GM19193 (cell line): ENCODE results near the gene CHST11.

Source experiments
- POLR2A ChIP-seq: IDR thresholded peaks from 4 replicates; pipeline ENCODE4 v1.6.1; 2011; ENCODE audit not compliant: insufficient read depth, insufficient read length; ENCODE audit errors: extremely low read depth

CHST11 gene

DNA sequence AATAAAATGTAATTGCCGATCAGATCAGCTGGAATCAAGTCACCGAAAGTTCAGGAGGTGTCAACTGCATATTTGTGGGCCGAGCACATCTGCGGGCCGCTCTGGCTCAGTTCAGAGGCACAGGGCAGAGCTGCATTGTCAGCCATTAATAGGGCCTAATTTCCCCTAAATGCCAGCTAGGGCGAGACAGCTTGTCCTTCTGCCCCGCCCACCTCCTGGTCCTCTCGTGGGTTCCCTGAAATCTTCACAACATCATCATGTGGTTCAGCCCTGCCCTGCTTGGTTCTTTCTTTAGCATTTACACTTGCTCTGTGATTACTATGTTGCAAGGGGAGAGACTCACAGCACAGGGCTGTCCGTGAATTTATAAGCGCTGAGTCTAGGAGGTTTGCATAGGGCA is 148.9 kb downstream of the CHST11 start:
- TF ChIP-seq POLR2A = no peak

DNA sequence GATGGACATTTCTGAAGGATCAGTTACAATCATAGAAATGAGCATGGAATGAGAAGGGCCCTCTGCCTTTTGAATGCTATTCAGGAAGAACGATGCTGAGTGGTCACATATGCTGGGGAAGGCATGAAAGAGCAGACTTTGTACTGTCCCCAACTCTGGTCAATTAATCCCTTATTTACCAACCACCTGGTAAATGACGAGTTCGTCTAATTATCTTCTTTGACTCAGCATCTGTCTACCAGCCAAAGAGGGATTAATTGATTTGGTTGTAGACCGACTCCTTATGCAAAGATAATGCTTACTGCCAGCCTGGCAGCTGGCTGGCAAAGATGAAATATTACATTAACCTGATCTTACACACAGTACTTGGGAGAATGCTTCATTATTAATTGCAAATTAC is 152.2 kb downstream of the CHST11 start:
- no peak for TF ChIP-seq POLR2A

DNA sequence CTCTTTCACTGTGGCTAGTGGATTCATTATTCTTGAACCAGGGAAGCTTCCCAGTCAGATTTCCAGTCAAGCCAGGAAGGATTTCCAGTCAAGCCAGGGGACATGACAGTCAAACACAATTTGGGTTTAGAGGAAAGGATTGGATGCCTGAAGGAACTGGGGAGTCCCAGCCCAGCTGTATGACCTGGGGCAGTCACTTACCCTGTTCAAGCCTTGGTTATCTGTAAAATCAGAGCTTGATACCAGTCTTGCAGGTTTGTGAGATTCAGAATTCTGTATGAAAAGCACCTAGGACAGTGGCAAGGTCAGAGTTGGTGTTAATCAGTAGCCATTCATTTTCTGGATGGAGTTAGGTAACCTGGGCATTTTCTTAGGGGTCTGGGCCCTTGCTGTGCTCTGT is 152.7 kb downstream of the CHST11 start:
- TF ChIP-seq POLR2A = no peak

DNA sequence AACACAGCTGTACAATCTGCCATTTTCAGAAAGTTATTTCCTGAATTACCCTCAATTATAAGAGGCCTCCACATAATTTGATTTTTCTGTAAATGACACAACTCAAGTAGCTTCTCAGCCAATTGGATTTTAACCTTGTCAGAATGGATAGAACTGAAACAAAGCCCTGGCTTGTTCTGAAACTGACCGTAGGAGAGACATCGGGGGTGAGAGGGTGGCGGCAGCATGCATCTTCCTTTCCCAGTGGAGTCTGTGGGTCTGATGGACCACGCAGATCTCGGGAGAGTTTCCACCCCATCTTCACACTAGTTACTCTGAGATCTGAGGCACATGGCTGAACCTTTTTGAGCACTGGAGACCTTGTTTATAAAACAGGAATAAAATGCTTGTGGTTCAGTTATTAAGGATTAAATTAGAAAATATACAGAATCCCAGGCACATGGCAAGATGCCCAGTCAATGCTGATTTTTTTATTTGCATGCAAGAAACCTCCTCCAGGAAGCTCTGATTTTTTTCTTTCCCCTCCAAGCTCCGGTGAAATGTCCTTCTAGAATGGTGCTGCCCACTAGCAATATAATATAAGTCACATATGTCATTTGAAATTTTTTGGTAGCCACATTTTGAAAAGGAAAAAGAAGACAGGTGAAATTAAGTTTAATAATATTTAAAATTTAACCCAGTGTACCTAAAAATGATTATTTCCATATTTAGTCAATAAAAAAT is 153.9 kb downstream of the CHST11 start:
- TF ChIP-seq POLR2A = no peak

DNA sequence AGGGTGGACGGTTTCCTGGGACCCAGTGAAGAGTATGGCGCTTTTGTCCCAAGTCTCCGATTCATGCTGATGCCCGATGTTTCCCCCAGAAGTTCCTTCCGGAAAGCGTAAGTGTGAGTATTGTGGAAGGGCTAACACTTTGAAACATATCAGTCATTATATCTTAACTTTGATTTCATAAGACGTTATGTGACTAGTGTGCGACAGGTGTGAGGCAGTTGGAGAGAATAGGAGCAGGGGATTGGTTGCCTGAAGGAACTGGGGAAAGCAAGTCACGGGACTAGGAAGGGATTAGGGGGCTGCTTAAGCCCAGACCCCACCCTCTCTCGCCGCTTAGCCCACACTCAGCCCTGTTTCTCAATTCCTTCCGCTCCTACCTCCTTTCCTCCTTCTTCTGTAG is 154.9 kb downstream of the CHST11 start:
- no peak for TF ChIP-seq POLR2A

DNA sequence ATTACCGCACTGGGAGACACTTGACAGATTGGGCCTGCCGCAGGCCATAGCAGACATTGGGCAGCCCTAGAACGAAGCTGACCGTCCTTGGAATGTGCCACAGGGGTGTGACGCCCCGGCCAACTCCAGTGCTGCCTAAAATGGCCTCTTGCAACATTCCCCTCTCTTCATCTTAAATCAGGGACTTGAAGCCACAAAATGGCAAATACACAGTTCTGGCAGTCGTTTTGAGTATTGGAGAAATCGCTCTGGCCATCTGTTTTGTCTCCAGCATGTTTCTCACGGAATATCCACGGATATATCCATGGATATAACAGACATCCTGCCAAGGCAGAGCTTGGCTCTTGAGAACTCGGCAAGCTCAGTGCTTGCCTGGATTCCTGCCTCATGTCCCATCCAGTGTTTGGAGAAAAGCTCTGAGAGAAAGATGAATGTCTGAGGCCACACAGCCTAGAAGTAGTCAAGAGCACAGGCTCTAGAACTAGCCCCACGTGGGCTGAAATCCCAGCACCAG is 158.4 kb downstream of the CHST11 start:
- TF ChIP-seq POLR2A = no peak

DNA sequence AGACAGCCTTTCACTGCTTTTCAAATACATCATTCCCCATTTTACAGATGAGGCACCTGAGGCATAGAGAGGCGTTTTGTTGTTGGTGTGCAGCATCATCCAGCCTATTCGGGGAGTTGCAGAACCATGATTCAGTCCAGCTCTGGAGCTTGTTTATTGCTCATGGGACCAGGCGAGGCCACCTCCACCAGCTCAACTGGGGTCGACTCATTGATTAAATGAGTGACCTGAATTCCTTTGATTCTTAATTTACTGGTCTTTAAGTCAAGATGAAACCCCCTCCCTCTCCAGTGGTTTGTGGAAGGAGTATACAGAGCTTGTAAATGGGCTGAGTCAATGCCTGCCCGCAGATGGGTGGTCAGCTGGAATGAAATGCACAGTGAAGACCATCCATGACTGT is 161.9 kb downstream of the CHST11 start:
- no peak for TF ChIP-seq POLR2A

DNA sequence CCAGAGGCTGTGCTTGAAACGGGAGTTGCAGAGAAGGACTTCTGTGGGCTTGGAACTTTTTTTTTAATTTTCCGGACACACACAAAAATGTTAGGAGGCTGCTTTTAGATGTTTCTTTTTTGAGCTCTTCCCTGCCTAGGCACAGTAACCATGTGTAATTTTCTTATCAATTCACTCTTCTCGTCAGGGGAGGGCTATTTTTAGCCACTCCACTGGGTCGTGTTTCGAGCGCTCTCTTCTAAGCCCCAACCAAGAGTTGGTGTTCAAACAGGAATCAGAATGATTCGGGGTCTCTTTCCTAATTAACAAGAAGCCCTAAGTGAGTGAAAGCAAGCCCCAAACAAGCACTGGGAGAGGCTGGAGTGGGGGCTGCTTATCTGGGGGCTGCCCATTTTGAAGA is 162.6 kb downstream of the CHST11 start:
- TF ChIP-seq POLR2A = no peak

DNA sequence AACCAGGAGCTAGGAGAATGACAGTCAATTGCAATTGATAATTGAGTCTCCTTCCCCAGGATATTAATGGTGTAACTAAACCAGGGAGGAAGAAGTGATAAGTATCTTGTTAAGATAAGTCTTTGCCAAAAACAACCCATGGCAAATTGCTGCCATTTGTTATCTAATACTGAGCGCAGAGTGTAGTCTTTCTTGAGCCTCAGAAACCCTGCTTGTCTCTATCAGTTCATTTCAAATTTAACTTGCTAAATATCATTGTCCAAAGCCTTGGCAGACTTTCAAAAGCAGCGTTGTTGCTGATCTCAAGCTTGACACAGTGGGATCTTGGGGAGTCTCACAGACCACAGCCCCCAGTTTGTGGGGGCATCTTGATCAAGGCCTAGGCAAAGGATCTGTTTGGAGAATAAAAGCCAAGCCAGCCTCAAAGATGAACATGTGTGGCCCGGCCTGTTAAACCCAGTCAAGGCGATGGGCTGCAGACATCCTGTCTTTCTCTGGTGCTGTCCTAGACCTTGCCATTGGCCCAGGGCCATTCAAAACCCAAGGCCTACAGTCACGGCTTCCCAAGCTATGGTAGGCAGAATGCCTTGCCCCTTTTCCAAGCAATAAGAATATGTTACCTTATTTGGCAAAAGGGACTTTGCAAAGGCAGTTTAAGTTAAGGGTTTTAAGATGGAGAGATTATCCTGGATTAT is 164.2 kb downstream of the CHST11 start:
- no peak for TF ChIP-seq POLR2A

DNA sequence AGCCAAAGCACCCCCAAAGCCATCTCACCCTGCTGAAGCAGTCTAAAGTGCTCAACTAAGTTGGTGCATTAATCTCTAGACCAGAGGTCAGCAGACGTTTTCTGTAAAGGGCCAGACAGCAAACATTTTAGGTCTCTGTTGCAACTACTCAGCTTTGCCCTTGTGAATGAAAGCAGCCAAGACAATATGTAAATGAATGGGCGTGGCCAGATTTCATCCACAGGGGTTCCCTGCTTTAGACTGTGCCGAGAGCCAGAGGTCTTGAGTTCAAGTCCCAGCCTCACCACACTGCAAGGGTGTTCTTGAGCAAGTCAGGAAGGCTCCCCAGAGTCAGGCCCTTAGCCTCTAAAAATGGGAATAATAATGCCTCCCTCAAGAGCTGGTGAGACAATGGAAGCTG is 166.2 kb downstream of the CHST11 start:
- no peak for TF ChIP-seq POLR2A

DNA sequence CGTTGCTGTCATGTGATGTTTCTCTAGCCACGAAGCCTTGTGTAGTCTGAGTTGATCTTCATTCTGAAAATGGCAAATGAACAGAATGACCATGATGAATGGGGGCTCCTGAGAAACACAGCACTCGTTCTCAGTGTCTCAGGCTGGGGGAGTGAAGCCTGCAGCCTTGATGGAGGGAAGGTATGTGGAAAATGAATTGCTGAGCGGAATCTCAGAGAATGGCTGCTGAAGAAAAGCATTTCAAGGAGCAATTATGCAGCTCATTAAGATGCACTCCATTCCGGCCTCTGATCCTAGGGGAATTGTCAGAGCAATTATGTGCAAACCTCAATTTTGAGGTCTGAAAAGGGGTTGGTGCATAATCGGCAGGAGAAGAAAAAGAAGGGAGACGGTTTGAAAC is 167.1 kb downstream of the CHST11 start:
- TF ChIP-seq POLR2A = no peak

DNA sequence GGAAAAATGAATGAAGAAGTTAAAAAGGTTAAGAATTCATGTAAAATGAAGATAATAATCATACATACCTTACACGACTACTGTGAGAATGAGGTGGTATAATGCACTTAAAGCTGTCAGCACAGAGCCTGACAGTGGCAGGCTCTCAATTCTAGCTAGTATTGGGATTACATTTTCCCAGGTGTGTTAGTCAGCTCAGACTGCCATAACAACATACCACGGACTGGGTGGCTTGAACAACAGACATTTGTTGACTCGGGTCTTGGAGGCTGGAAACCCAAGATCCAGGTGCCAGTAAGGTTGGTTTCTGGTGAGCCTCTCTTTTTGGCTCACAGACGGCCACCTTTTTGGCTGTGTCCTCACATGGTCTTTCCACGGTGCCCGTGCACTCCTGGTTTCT is 167.8 kb downstream of the CHST11 start:
- no peak for TF ChIP-seq POLR2A

DNA sequence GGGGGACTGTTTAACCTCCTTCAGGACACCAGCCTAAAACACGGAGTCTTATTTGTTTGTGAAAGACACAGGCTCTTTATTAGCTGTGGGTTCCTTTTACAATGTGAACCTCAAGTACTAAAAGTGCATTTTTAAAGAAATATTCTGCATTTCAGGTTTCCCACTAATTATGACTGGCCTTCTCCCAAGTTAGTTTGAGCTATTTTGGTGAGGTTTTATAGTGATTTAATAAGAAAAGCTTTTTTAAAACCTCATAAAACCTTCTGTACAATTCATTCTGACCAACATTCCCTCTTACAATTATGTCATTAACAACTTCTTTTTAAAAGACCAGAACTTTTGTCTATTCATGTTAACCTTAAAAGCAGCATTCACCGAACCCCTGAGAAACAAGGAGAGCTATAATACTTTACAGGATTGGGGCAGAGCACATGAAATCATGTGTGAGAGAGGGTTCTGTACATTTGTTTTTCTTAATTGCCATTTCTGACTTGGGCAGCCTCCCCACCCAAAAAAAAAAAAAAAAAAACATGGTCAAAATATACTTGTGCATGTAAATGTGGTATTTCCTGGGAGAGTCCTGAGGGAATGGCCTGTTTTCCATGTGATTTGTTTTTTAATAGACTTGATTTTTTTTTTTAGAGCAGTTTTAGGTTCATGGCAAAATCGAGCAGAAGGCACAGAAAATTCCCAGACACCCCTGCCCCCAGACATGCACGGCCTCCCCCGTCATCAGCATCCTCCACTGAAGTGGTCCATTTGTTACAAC is 169.5 kb downstream of the CHST11 start:
- TF ChIP-seq POLR2A = no peak

DNA sequence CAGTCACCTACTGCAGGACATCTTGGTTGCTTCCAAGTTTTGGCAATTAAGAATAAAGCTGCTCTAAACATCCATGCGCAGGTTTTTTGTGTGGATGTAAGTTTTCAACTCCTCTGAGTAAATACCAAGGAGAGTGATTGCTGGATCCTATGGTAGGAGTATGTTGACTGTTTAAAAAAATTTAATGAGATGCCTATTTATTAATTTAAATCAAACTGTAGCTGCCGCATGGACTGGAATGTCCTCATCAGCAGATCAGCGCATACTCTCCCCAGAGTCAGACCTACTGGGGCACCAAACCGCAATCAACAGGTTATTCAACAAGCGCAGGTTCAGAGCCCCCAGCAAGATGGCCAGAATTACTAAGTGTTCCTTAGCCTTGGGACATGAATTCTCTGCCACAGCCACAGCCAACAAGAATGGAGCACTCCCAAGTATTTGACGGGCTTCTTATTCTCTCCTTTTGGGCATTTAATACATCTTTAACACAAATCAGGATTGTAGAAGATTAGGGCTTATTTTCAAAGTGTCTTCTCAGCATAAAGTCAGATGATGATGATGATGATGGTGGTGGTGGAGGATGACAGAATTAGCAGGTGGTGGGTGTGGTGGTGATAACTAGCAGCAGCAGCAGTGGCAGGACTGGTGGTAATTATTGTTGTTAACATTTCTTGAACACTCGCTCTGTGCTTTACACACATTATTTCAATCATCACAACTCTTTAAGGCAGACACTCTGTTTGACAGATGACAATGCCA is 170.7 kb downstream of the CHST11 start:
- TF ChIP-seq POLR2A = no peak

DNA sequence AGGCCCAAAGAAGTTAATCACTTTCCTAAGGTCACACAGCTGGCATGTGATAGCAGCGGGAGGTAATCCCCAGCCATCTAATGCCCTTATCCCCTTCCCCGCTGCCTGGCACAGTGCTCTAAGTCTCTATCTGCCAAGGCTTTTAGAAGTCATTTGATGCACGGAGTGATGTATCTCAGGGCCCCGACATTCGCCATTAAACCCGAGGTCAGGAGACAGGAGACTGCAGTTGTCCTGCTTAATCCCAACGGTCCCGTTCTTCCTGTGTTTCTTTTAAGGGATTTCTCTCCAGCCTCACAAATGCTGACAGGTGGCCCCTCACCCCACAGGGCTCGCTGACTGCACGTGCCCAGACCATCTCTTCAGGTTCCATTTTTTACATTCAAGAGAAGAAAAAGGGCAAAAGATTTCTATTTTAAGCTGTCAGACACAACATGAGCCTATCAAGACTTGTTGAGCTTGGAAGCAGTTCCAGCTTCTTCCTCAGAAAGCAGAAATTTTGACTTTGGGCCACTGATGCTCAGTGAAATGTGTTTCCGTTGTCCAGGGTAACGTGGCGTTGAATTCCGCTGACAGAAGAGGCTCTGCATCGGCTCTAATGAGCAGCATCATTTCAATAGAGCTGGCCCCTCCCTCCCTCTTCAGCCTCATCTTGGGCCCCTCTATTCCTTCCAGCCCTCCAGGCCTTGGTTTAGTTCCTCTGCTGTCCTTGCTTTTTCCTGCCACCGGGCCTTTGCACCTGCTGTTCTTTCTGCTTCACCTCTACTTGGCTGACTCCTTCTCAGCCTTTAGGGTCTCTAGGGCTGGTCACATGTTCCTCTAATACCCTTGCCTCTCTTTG is 171.5 kb downstream of the CHST11 start:
- TF ChIP-seq POLR2A = no peak

DNA sequence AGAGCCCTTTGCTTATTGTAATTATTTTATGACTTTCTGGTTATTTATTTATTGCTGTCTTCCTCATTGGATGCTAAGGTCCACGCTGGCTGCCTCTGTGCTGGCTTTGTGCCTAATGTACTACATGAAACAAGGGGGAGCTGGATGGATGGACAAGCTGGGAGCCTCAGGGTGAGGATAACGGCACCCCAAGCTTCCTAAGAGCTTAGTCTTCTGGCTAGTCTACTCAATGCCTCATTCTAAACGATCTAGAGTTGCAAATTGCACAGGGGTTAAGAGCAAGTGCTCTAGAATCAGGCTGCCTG is 172.0 kb downstream of the CHST11 start:
- TF ChIP-seq POLR2A = no peak
